ENCODE data around the gene ADPRH.

- TF ChIP-seq SUZ12 (IDR thresholded peaks at IDR 0.05) = no peak
- no peak for TF ChIP-seq HDGF (IDR thresholded peaks at IDR 0.05; ENCODE audit: borderline replicate concordance)
- TF ChIP-seq L3MBTL2 (conservative IDR thresholded peaks at IDR 0.05) = no peak
- TF ChIP-seq TARDBP (IDR thresholded peaks at IDR 0.05) = no peak
- TF ChIP-seq FOXM1 (IDR thresholded peaks at IDR 0.05; ENCODE audit: borderline replicate concordance) = no peak
- no peak for TF ChIP-seq BHLHE40 (IDR thresholded peaks at IDR 0.05; ENCODE audit: borderline replicate concordance)
- no peak for TF ChIP-seq FOXK2 (IDR thresholded peaks at IDR 0.05)
- no peak for TF ChIP-seq SP1 (IDR thresholded peaks at IDR 0.05)
- TF ChIP-seq FOXA1 (IDR thresholded peaks at IDR 0.05) = no peak
- no peak for TF ChIP-seq NFRKB (IDR thresholded peaks at IDR 0.05)
- TF ChIP-seq PKNOX1 (IDR thresholded peaks at IDR 0.05) = no peak
- no peak for TF ChIP-seq ZNF384 (IDR thresholded peaks at IDR 0.05)
Observed at GRCh38 chr3:119601154-119601553, 21.9 kb downstream of the ADPRH start.

Measured in HEK293T (cell line).